Measurements from ENCODE around the gene FOXB1. TPM values are rescaled to one million over a fixed set of nuclear protein-coding genes. Genes with fewer than 3 reads are reported as not detected.

FOXB1 gene
- total RNA-seq, 1 donor from 2014 or later, result 0.71 TPM

DNA sequence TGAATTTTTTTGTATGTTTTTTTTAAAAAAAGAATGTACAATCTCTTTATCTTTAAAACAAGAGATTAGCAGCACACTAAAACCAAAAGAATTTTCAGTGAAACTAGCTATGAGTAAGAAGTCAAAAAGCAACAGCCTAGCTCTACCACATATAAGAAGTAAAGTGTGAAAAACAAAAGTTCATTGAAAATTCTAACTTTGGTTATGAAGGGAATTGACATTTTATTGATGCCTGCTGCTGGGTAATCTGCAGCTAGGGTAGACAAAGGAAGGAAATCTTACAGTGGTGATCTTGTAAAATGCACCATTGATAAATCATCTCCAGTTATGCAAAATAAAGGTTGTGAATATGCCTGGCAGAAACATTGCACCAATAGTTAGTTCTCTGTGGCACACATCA lies 37.8 kb upstream of the FOXB1 start:
- Histone ChIP-seq H3K36me3 (ENCODE audit: control insufficient read depth, insufficient read depth, low read length) (no peaks in the 10 kb centered on the region), H3K4me3 (ENCODE audit: low read depth, low read length) (no peak overlapping the region), H3K27me3 (ENCODE audit: control insufficient read depth, insufficient read depth, low read length) (no peaks in the 10 kb centered on the region)
- no peak for DNase-seq (ENCODE audit: low read depth)
- TF ChIP-seq, protein P1, sequence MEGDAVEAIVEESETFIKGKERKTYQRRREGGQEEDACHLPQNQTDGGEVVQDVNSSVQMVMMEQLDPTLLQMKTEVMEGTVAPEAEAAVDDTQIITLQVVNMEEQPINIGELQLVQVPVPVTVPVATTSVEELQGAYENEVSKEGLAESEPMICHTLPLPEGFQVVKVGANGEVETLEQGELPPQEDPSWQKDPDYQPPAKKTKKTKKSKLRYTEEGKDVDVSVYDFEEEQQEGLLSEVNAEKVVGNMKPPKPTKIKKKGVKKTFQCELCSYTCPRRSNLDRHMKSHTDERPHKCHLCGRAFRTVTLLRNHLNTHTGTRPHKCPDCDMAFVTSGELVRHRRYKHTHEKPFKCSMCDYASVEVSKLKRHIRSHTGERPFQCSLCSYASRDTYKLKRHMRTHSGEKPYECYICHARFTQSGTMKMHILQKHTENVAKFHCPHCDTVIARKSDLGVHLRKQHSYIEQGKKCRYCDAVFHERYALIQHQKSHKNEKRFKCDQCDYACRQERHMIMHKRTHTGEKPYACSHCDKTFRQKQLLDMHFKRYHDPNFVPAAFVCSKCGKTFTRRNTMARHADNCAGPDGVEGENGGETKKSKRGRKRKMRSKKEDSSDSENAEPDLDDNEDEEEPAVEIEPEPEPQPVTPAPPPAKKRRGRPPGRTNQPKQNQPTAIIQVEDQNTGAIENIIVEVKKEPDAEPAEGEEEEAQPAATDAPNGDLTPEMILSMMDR (IDR thresholded peaks at IDR 0.05; ENCODE audit: insufficient read depth, low read length, poor library complexity, severe bottlenecking), result no peak

DNA sequence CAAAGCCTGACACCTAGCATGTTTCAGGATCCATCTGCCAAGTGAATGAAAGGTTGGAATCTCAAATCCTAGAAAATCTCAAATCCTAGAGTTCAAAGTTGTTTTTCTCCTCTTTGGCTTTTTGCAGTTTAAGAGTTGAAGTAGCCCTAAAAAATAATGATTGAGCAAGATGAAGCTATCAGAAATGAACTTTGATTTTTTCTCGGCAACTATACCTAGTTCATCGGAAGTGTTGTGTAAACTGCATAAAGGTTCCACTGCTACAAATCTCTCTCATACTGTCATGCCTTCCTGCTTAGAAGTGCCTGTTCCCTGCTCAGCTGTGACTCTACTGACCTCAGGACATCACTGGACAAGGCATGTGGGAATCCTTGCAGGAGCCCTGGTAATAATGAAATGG lies 35.8 kb upstream of the FOXB1 start:
- H3K27me3 ChIP-seq (ENCODE audit: control insufficient read depth, insufficient read depth, low read length), result no peaks in the 10 kb centered on the region
- no peaks in the 10 kb centered on the region for H3K36me3 ChIP-seq (ENCODE audit: control insufficient read depth, insufficient read depth, low read length)
- H3K4me3 ChIP-seq (ENCODE audit: low read depth, low read length), result no peak overlapping the region
- no peak for DNase-seq (ENCODE audit: low read depth)
- TF ChIP-seq, protein P1 (IDR thresholded peaks at IDR 0.05; ENCODE audit: insufficient read depth, low read length, poor library complexity, severe bottlenecking), result no peak

DNA sequence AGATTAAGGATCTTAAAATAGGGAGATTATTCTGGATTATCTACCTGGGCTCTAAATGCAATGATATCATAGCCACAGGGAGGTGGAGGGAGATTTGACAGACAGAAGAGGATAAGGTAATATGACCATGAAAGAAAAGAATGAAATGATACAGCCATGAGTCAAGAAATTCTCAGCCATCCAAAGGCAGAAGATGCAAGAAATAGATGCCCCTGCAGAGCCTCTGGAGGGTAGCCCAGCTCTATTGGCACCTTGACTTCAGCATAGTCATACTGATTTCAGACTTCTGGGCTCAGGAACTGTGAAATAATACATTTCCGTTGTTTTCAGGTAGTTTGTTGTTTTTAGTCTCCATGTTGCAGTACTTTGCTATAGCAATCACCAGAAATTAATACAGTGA lies 31.9 kb upstream of the FOXB1 start:
- no peak for DNase-seq (ENCODE audit: low read depth)
- TF ChIP-seq, protein P1 (IDR thresholded peaks at IDR 0.05; ENCODE audit: insufficient read depth, low read length, poor library complexity, severe bottlenecking), result no peak
- no peak overlapping the region for H3K4me3 ChIP-seq (ENCODE audit: low read depth, low read length)
- H3K27me3 ChIP-seq (ENCODE audit: control insufficient read depth, insufficient read depth, low read length), result no peaks in the 10 kb centered on the region
- no peaks in the 10 kb centered on the region for H3K36me3 ChIP-seq (ENCODE audit: control insufficient read depth, insufficient read depth, low read length)

DNA sequence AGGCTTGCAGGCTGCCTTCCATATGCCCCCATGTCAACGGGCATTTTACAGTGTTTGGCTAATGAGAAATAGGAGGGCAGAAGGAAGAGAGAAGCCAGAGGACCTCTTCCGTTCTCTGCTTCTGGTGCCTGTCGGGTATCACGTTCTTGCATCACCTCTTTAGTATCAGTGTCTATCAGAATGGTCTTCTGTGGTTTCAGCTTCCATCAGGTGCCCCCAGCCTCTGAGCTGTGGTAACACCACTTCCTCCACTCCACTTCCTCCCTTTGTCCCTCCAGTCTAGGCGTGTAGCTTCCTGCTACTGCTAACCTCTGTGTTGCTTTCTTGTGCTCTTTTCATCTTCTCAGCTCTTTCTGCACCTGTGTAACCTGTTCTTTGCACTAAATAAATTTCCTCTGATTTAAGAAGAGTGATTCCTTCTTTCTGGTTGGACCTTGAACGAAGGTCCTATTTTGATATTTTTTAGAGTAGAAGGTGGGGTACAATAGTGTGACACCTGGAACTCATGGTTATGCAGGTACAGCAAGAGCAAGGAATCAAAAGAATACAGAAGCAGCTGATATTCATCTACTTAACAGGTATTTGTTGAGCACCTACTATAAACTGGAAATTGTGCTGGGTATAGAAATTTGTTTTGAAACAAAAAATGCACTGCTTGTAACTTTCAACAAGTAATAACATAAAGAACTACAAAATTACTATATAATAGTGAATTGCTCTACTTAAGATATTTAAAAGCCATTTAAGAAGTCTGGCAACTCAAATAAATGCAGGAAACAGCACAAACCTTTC lies 27.4 kb upstream of the FOXB1 start:
- TF ChIP-seq, protein P1 (IDR thresholded peaks at IDR 0.05; ENCODE audit: insufficient read depth, low read length, poor library complexity, severe bottlenecking), result no peak
- Histone ChIP-seq H3K4me3 (ENCODE audit: low read depth, low read length) (no peak overlapping the region), H3K27me3 (ENCODE audit: control insufficient read depth, insufficient read depth, low read length) (no peaks in the 10 kb centered on the region), H3K36me3 (ENCODE audit: control insufficient read depth, insufficient read depth, low read length) (no peaks in the 10 kb centered on the region)
- no peak for DNase-seq (ENCODE audit: low read depth)

DNA sequence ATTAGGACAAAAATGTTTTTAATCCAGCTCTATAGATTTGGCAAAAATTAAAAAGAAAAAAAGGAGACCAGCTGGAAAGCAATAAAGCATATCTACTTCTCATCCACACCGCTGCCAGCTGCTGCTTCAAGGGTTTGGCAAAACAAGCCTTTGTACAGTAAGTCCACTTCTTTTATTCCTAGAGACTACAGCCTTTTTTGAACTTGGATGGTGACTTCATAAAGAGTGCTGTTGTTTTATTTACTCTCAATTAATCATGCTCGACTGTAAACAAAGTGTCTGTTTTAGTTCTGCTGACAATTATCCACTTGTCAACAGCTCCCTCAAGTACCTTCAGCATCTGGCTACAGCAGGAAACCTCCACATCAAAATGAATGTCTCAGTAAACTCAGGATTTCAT lies 12.3 kb upstream of the FOXB1 start:
- TF ChIP-seq, protein P1 (IDR thresholded peaks at IDR 0.05; ENCODE audit: insufficient read depth, low read length, poor library complexity, severe bottlenecking), result no peak
- H3K27me3 ChIP-seq (ENCODE audit: control insufficient read depth, insufficient read depth, low read length), result peaks cover 45% of the 10 kb centered on the region
- DNase-seq (ENCODE audit: low read depth), result no peak
- H3K4me3 ChIP-seq (ENCODE audit: low read depth, low read length), result no peak overlapping the region
- H3K36me3 ChIP-seq (ENCODE audit: control insufficient read depth, insufficient read depth, low read length), result no peaks in the 10 kb centered on the region

All from kidney epithelial cell (primary cell).